ENCODE measurements around the gene IL18. TPM values are rescaled to one million over a fixed set of nuclear protein-coding genes. Genes with fewer than 3 reads are reported as not detected.

IL18 gene
- 0.24 to 0.31 TPM (median 0.29 TPM) in 3 replicates for total RNA-seq

GRCh38 chr11:112163875-112164685, at the start of gene IL18:
Gene IL18 (minus strand): TSS chr11:112164094. CDS start chr11:112155053, 9,041 bp downstream.
- Mint-ChIP-seq H3K27ac (peak within 1 kb of the TSS; percentile 10), H3K4me3 (no peak within 1 kb of the TSS), H3K9me3 (no peaks in the 10 kb centered on the region), H3K27me3 (ENCODE audit: low read depth) (no peaks in the 10 kb centered on the region), H3K36me3 (no peaks in the 10 kb centered on the region), H3K4me1 (peaks cover 1% of the 10 kb centered on the region)
- TF ChIP-seq CTCF (IDR thresholded peaks at IDR 0.05; ENCODE audit: unreplicated experiment): no peak
- no peak for DNase-seq (ENCODE audit: low spot score in 2 of 2, unreplicated experiment in 2 of 2)

GRCh38 chr11:112212710-112213109, 48.8 kb upstream of the IL18 start:
- H3K27ac Mint-ChIP-seq: no peak overlapping the region
- H3K27me3 Mint-ChIP-seq (ENCODE audit: low read depth): no peaks in the 10 kb centered on the region
- peaks cover 20% of the 10 kb centered on the region for H3K36me3 Mint-ChIP-seq
- no peaks in the 10 kb centered on the region for H3K4me1 Mint-ChIP-seq
- TF ChIP-seq CTCF (IDR thresholded peaks at IDR 0.05; ENCODE audit: unreplicated experiment): no peak
- no peak overlapping the region for H3K4me3 Mint-ChIP-seq
- DNase-seq (ENCODE audit: low spot score in 2 of 2, unreplicated experiment in 2 of 2): no peak
- H3K9me3 Mint-ChIP-seq: no peaks in the 10 kb centered on the region

GRCh38 chr11:112212290-112212689, 48.4 kb upstream of the IL18 start:
- peaks cover 19% of the 10 kb centered on the region for H3K36me3 Mint-ChIP-seq
- no peak for TF ChIP-seq CTCF (IDR thresholded peaks at IDR 0.05; ENCODE audit: unreplicated experiment)
- no peak overlapping the region for H3K4me3 Mint-ChIP-seq
- H3K27me3 Mint-ChIP-seq (ENCODE audit: low read depth): no peaks in the 10 kb centered on the region
- H3K4me1 Mint-ChIP-seq: no peaks in the 10 kb centered on the region
- H3K27ac Mint-ChIP-seq: no peak overlapping the region
- DNase-seq (ENCODE audit: low spot score in 2 of 2, unreplicated experiment in 2 of 2): no peak
- H3K9me3 Mint-ChIP-seq: no peaks in the 10 kb centered on the region

GRCh38 chr11:112211536-112211935, 47.6 kb upstream of the IL18 start:
- Mint-ChIP-seq H3K27ac (no peak overlapping the region), H3K36me3 (peaks cover 23% of the 10 kb centered on the region), H3K4me3 (no peak overlapping the region), H3K9me3 (peaks cover 4% of the 10 kb centered on the region), H3K27me3 (ENCODE audit: low read depth) (no peaks in the 10 kb centered on the region), H3K4me1 (no peaks in the 10 kb centered on the region)
- no peak for DNase-seq (ENCODE audit: low spot score in 2 of 2, unreplicated experiment in 2 of 2)
- no peak for TF ChIP-seq CTCF (IDR thresholded peaks at IDR 0.05; ENCODE audit: unreplicated experiment)

GRCh38 chr11:112210890-112211289, 47.0 kb upstream of the IL18 start:
- peaks cover 4% of the 10 kb centered on the region for H3K9me3 Mint-ChIP-seq
- no peak overlapping the region for H3K27ac Mint-ChIP-seq
- no peaks in the 10 kb centered on the region for H3K27me3 Mint-ChIP-seq (ENCODE audit: low read depth)
- H3K4me1 Mint-ChIP-seq: no peaks in the 10 kb centered on the region
- H3K4me3 Mint-ChIP-seq: no peak overlapping the region
- H3K36me3 Mint-ChIP-seq: peaks cover 21% of the 10 kb centered on the region
- no peak for TF ChIP-seq CTCF (IDR thresholded peaks at IDR 0.05; ENCODE audit: unreplicated experiment)
- no peak for DNase-seq (ENCODE audit: low spot score in 2 of 2, unreplicated experiment in 2 of 2)
